UCSD-AML1 (cell line): ENCODE data around the gene CEP290.

ENCODE experiments used
- DNase-seq: peaks from one replicate; lab custom pipeline; 2025; ENCODE audit not compliant: unreplicated experiment; lab: John Stamatoyannopoulos, UW

The CEP290 gene

GRCh38 chr12:88141774-88142609, at the start of gene CEP290, which contains the start of gene TMTC3:
Gene CEP290, minus strand, starts transcription at chr12:88142088. Its CDS starts 781 bp downstream, at chr12:88141307.
Gene TMTC3, plus strand, starts transcription at chr12:88142307. Its CDS starts 6,009 bp downstream, at chr12:88148316.
- DNase-seq: peak; percentile 91

- DNase-seq: no peak
These were observed 46.3 kb upstream of the CEP290 start for GRCh38 chr12:88188180-88188579.

GRCh38 chr12:88187571-88187970, 45.7 kb upstream of the CEP290 start:
- DNase-seq: no peak

- no peak for DNase-seq
These were observed 44.1 kb upstream of the CEP290 start for GRCh38 chr12:88185988-88186387.

- DNase-seq: no peak
These were observed 43.4 kb upstream of the CEP290 start for GRCh38 chr12:88185279-88185678.

GRCh38 chr12:88184196-88184595, 42.3 kb upstream of the CEP290 start:
- no peak for DNase-seq

- no peak for DNase-seq
These were observed 40.5 kb upstream of the CEP290 start for GRCh38 chr12:88182416-88182815.

- DNase-seq: no peak
These were observed 40.0 kb upstream of the CEP290 start for GRCh38 chr12:88181881-88182280.

GRCh38 chr12:88179436-88180014, 37.6 kb upstream of the CEP290 start:
- no peak for DNase-seq

GRCh38 chr12:88175544-88175943, 33.7 kb upstream of the CEP290 start:
- no peak for DNase-seq

- no peak for DNase-seq
These were observed 31.0 kb upstream of the CEP290 start for GRCh38 chr12:88172844-88173407.

GRCh38 chr12:88167384-88167783, 25.5 kb upstream of the CEP290 start:
- no peak for DNase-seq

GRCh38 chr12:88166179-88166578, 24.3 kb upstream of the CEP290 start:
- DNase-seq: no peak

- no peak for DNase-seq
These were observed 21.5 kb upstream of the CEP290 start for GRCh38 chr12:88163371-88163770.

- DNase-seq: no peak
These were observed 14.3 kb upstream of the CEP290 start for GRCh38 chr12:88156075-88156654.

GRCh38 chr12:88153959-88154358, 12.1 kb upstream of the CEP290 start:
- no peak for DNase-seq

GRCh38 chr12:88150063-88150462, 8.2 kb upstream of the CEP290 start:
- DNase-seq: peak; percentile 4

- no peak for DNase-seq
These were observed 3.9 kb upstream of the CEP290 start for GRCh38 chr12:88145567-88146505.

GRCh38 chr12:88144546-88145468, 2.9 kb upstream of the CEP290 start:
- no peak for DNase-seq

GRCh38 chr12:88144037-88144436, 2.1 kb upstream of the CEP290 start:
- no peak for DNase-seq
